Prostate gland (tissue), 2 donors: ENCODE measurements around the gene CAVIN4. TPM values are rescaled to one million over a fixed set of nuclear protein-coding genes. Genes with fewer than 3 reads are reported as not detected.

Source experiments
- DNase-seq: peaks from one replicate; pipeline ENCODE4 v3.0.0-alpha.2; 2019; ENCODE audit warnings: low spot score
- H3K27ac ChIP-seq, 2 donors: fragments of 200-600 bp; sonication (generic); 2 replicates each; pipeline ENCODE4 v1.5.1; 2017 to 2019
- H3K27me3 ChIP-seq: fragments of 200-600 bp; sonication (generic); replicated peaks from 2 replicates; pipeline ENCODE4 v1.5.1; 2019; ENCODE audit not compliant: insufficient read depth
- H3K36me3 ChIP-seq, 2 donors: fragments of 200-600 bp; sonication (generic); 1 replicate in 1 of 2; 2 replicates in 1 of 2; pipeline versions ENCODE4 v1.5.1 to v1.8.1; 2017 to 2019
- H3K4me1 ChIP-seq: fragments of 200-600 bp; sonication (generic); replicated peaks from 2 replicates; pipeline ENCODE4 v1.5.1; 2019
- H3K4me3 ChIP-seq, 2 donors: fragments of 200-600 bp; sonication (generic); 2 replicates each; pipeline ENCODE4 v1.5.1; 2017 to 2019
- H3K9me3 ChIP-seq: fragments of 200-600 bp; sonication (generic); 2 replicates; pipeline ENCODE4 v1.5.1; 2017
- CTCF ChIP-seq, 4 experiments: fragments of 200-600 bp in 2 of 4; fragments of 450-650 bp in 2 of 4; sonication (generic) in 2 of 4; IDR thresholded peaks; 1 replicate in 3 of 4; 2 replicates in 1 of 4; pipeline ENCODE4 v1.5.1; 2016 to 2019; ENCODE audit warnings: antibody characterized with exemption in 4 of 4, mild to moderate bottlenecking in 2 of 4, moderate library complexity in 2 of 4
- POLR2A ChIP-seq: fragments of 450-650 bp; IDR thresholded peaks from one replicate; pipeline ENCODE4 v1.6.1; 2016; ENCODE audit warnings: antibody characterized with exemption, mild to moderate bottlenecking
- POLR2AphosphoS5 ChIP-seq: sonication (generic); formaldehyde crosslinking; IDR thresholded peaks from one replicate; pipeline ENCODE4 v1.6.1; 2017; ENCODE audit warnings: antibody characterized with exemption
- WGBS: methylation state at CpG from one replicate; pipeline ENCODE4 v1.1.5; 2018; 5-methylcytosine and 5-hydroxymethylcytosine counted together
- intact Hi-C: fragments of 100-400 bp; cut with DNase I; formaldehyde crosslinking; loops from one replicate; pipeline ENCODE4 v1.14.2; 2022
- total RNA-seq, 2 donors: library from RNA; depleted of rRNA; stranded (reverse); fragments of >200 nt; gene quantifications; one replicate each; pipeline ENCODE4 v1.1.0, GENCODE V29; 2016

The CAVIN4 gene
- total RNA-seq, 2 donors from 2014 or later: 0.50 to 1.2 TPM

DNA sequence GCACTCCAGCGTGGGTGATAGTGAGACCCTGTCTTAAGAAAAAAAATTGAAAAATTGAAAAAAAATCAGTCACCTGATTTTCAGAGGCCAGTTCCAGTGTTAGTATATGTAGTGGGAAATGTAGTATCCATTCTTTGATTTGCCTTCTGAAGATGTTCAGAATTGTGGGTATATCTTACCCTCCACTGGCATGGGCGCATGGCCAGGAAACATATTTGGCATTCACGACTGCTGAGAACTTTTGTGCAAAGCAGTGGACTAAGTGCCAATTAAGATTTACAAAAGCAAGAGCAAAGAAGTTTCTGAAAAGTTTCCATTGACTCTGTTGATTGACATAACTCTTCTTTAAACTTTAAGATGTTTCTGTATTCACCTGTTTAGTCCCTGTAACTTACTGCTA lies 2.4 kb downstream of the CAVIN4 start:
- Histone ChIP-seq H3K9me3 (no peaks in the 10 kb centered on the region), H3K4me1 (no peaks in the 10 kb centered on the region), H3K36me3 (no peaks in the 10 kb centered on the region), H3K27ac (no peak overlapping the region), H3K27me3 (no peaks in the 10 kb centered on the region), H3K4me3 (no peak overlapping the region)
- no peak for DNase-seq
- intact Hi-C loops: no loop called here
- 60% methylated on average over 3 of the region's 3 CpGs for WGBS
- TF ChIP-seq POLR2AphosphoS5 (no peak), POLR2A (no peak), CTCF (IDR thresholded peaks at IDR 0.05) (no peak)

- intact Hi-C loops: no loop called here
- DNase-seq: no peak
- 96% methylated on average over 7 of the region's 7 CpGs for WGBS
- no peak overlapping the region for H3K27ac ChIP-seq
- no peak overlapping the region for H3K4me3 ChIP-seq
- TF ChIP-seq POLR2A (no peak), CTCF (IDR thresholded peaks at IDR 0.05) (no peak), POLR2AphosphoS5 (no peak)
- H3K36me3 ChIP-seq: no peaks in the 10 kb centered on the region
- H3K27me3 ChIP-seq: no peaks in the 10 kb centered on the region
- no peaks in the 10 kb centered on the region for H3K4me1 ChIP-seq
- no peaks in the 10 kb centered on the region for H3K9me3 ChIP-seq
Observed at GRCh38 chr9:100581081-100581480, 3.2 kb downstream of the CAVIN4 start.

GRCh38 chr9:100581661-100582060 lies 3.8 kb downstream of the CAVIN4 start:
- Histone ChIP-seq H3K9me3 (no peaks in the 10 kb centered on the region), H3K4me1 (no peaks in the 10 kb centered on the region), H3K4me3 (no peak overlapping the region), H3K36me3 (no peaks in the 10 kb centered on the region), H3K27ac (no peak overlapping the region), H3K27me3 (no peaks in the 10 kb centered on the region)
- DNase-seq: no peak
- intact Hi-C loops: no loop called here
- WGBS: 89% methylated on average over 4 of the region's 4 CpGs
- TF ChIP-seq CTCF (IDR thresholded peaks at IDR 0.05) (no peak), POLR2AphosphoS5 (no peak), POLR2A (no peak)

DNA sequence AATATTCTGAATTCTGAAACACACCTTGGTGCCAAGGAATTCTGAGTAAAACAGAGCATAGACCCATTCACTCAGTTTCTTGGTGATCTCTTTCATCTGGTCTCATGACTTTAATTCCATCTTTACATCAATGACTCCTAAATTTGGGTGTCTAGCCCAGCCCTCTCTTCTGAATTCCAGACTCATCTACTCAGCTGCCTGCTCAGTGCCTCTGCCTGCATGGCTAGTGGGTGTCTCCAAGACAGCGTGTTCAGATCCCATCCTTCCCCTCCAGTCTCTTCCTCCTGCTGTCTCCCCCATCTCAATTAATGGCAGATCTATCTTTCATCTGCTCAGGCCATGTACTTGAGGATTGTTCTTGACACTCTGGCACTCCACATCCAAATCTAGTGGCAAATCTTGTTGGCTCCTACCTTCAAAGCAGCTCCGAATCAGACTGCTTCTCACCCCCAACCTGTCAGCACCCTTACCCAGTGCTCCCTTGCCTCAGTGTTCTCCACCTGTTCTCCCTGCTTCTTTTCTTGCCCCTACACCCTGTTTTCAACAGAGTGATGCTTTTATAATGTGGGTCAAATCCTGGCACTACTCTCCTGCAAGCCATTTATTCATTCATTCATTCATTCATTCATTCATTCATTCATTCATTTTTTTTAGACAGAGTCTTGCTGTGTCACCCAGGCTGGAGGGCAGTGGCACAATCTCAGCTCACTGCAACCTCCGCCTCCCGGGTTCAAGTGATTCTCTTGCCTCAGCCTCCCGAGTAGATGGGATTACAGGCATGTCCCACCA lies 5.3 kb downstream of the CAVIN4 start:
- no peak overlapping the region for H3K27ac ChIP-seq
- intact Hi-C loops: no loop called here
- DNase-seq: no peak
- no peaks in the 10 kb centered on the region for H3K9me3 ChIP-seq
- TF ChIP-seq CTCF (IDR thresholded peaks at IDR 0.05) (no peak), POLR2AphosphoS5 (no peak), POLR2A (no peak)
- no peaks in the 10 kb centered on the region for H3K4me1 ChIP-seq
- no peak overlapping the region for H3K4me3 ChIP-seq
- H3K27me3 ChIP-seq: no peaks in the 10 kb centered on the region
- no peaks in the 10 kb centered on the region for H3K36me3 ChIP-seq
- 95% methylated on average over 5 of the region's 5 CpGs for WGBS

GRCh38 chr9:100584951-100585350 lies 7.1 kb downstream of the CAVIN4 start:
- Histone ChIP-seq H3K27ac (no peak overlapping the region), H3K9me3 (no peaks in the 10 kb centered on the region), H3K4me3 (no peak overlapping the region), H3K4me1 (no peaks in the 10 kb centered on the region), H3K27me3 (no peaks in the 10 kb centered on the region), H3K36me3 (no peaks in the 10 kb centered on the region)
- TF ChIP-seq CTCF (IDR thresholded peaks at IDR 0.05): no peak
- TF ChIP-seq POLR2AphosphoS5: no peak
- TF ChIP-seq POLR2A: no peak
- no peak for DNase-seq
- intact Hi-C loops: no loop called here
- WGBS: 93% methylated on average over 4 of the region's 4 CpGs
